ENCODE data around the gene SMIM14.
"Not testable (repeated sequence)": the region's sequence is repeated elsewhere in the genome, so short reads cannot be mapped to it uniquely, and the experiment has no call there.

SMIM14 gene

GRCh38 chr4:39548425-39549067, 90.1 kb downstream of the SMIM14 start:
- H3K4me3 ChIP-seq (ENCODE audit: low read depth, low read length): no peak overlapping the region
- TF ChIP-seq CTCF (IDR thresholded peaks at IDR 0.05; ENCODE audit: low read depth, low read length, missing control alignments): no peak
- DNase-seq (ENCODE audit: low read depth): no peak

GRCh38 chr4:39544580-39545315, 93.9 kb downstream of the SMIM14 start:
- DNase-seq (ENCODE audit: low read depth): no peak
- no peak for TF ChIP-seq CTCF (IDR thresholded peaks at IDR 0.05; ENCODE audit: low read depth, low read length, missing control alignments)
- no peak overlapping the region for H3K4me3 ChIP-seq (ENCODE audit: low read depth, low read length)

- H3K4me3 ChIP-seq (ENCODE audit: low read depth, low read length); DNase-seq (ENCODE audit: low read depth): not testable (repeated sequence)
Observed at GRCh38 chr4:39544080-39544479, 94.6 kb downstream of the SMIM14 start.

- DNase-seq (ENCODE audit: low read depth): no peak
- no peak for TF ChIP-seq CTCF (IDR thresholded peaks at IDR 0.05; ENCODE audit: low read depth, low read length, missing control alignments)
- no peak overlapping the region for H3K4me3 ChIP-seq (ENCODE audit: low read depth, low read length)
Observed at GRCh38 chr4:39543034-39543433, 95.6 kb downstream of the SMIM14 start.

- DNase-seq (ENCODE audit: low read depth): no peak
- H3K4me3 ChIP-seq (ENCODE audit: low read depth, low read length): no peak overlapping the region
- TF ChIP-seq CTCF (IDR thresholded peaks at IDR 0.05; ENCODE audit: low read depth, low read length, missing control alignments): no peak
Observed at GRCh38 chr4:39542611-39543012, 96.1 kb downstream of the SMIM14 start.

GRCh38 chr4:39541987-39542610, 96.6 kb downstream of the SMIM14 start:
- no peak for DNase-seq (ENCODE audit: low read depth)
- H3K4me3 ChIP-seq (ENCODE audit: low read depth, low read length): no peak overlapping the region
- no peak for TF ChIP-seq CTCF (IDR thresholded peaks at IDR 0.05; ENCODE audit: low read depth, low read length, missing control alignments)

- no peak for TF ChIP-seq CTCF (IDR thresholded peaks at IDR 0.05; ENCODE audit: low read depth, low read length, missing control alignments)
- H3K4me3 ChIP-seq (ENCODE audit: low read depth, low read length): no peak overlapping the region
- no peak for DNase-seq (ENCODE audit: low read depth)
Observed at GRCh38 chr4:39539089-39539611, 99.5 kb downstream of the SMIM14 start.

Measured in GM12864 (cell line).